HS-5 (cell line): ENCODE measurements around the gene CTSD.

Source experiments
- DNase-seq: peaks from one replicate; pipeline ENCODE4 v3.0.0-alpha.2; 2012; ENCODE audit warnings: low read depth

The CTSD gene

DNA sequence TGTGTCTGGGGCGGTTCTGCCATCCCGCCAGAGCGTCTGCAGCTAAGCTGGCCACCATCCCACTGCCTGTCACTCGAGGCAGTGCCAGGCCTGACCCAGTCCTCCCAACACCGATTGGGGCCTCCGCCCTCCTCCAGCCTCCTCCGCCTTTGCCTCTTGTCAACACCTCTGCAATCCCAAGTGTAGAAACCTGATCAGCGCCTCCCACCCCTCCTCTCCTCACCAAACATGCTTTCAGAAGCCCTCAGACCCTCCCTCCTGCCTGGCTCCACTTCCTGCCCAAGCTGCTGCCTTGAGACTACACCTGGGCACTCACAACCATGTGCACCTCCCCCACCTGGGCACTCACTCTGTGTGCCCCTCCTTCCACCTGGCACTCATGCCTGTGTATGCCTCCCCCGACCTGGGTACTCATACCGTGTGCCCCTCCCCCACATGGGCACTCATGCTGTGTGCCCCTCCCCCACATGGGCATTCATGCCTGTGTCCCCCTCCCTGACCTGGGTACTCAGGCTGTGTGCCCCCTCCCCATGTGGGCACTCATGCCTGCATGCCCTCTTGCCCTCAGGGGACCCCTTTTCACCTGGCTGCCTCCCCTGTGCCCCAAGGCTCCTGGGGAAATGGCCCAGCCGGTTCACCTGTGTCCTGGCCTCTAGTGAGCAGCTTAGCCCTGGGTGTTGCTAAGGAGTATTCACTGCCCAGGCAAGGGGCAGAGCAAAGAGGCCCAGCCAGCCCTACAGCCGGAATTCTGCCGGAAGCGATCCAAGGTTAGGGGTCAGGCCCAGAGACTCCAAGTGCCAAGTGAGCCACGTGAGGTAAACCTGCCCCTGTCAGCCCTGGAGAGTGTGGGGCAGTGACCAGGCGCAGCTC, 7.8 kb downstream of the CTSD start:
- DNase-seq, result no peak

DNA sequence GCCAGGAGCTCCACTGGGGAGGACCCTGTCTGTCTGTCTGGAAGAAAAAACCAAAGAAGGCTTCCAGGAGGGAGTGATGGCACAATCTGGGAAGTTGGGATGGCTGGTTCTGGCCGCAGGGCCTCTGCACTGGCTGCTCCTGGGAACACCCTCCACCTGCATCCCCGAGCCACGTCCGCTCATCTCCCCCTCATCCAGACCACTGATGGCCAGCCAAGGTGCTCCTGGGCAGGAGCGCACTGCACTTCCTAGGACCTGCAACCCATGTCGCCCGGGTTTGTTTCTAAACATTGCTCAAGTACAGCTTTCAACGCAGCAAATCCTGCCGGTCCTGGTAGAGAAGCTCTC, 8.4 kb downstream of the CTSD start:
- DNase-seq, result no peak

DNA sequence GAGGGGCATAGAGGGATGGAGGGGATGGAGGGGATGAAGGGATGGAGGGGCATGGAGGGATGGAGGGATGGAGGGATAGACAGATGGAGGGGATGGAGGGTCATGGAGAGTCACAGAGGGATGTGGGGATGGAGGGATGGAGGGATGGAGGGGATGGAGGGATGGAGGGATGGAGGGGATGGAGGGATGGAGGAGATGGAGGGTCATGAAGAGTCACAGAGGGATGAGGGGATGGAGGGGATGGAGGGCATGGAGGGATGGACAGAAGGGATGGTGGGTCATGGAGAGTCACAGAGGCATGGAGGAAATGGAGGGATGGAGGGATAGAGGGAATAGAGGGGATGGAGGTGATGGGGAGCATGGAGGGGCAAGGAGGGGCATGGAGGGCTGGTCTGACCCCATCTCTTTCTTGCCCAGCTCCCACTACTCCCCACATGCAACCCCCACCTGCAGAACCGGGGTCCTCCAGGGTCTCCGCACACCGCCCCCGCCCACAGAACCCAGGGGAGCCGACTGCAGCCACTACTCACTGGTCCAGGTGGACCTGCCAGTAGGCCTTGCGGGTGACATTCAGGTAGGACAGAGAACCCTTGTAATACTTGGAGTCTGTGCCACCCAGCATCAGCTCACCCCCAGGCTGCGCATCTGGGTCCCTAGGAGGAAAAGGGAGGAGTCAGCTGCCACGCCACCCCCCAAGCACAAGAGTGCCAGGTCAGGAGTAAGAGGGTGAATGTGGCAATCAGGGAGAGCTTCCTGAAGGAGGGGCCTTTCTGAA, 9.2 kb downstream of the CTSD start:
- DNase-seq, result no peak

DNA sequence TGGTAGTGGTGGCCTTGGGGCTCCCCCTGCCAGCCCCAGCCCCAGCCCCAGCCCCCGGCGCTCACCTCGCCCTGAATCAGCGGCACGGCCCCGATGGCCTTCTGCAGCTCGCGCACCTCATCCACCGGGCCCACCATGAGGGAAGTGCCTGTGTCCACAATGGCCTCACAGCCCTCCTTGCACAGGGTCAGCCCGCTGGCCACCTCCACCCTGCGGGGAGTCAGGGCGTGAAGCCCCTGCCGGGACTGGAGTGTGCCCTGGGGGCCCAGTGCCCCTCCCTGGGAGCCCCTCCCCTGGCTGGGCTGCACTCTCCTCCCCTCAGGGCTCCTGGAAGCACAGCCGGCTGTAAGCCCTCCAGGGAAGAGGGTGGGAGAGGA, 9.8 kb downstream of the CTSD start:
- no peak for DNase-seq

DNA sequence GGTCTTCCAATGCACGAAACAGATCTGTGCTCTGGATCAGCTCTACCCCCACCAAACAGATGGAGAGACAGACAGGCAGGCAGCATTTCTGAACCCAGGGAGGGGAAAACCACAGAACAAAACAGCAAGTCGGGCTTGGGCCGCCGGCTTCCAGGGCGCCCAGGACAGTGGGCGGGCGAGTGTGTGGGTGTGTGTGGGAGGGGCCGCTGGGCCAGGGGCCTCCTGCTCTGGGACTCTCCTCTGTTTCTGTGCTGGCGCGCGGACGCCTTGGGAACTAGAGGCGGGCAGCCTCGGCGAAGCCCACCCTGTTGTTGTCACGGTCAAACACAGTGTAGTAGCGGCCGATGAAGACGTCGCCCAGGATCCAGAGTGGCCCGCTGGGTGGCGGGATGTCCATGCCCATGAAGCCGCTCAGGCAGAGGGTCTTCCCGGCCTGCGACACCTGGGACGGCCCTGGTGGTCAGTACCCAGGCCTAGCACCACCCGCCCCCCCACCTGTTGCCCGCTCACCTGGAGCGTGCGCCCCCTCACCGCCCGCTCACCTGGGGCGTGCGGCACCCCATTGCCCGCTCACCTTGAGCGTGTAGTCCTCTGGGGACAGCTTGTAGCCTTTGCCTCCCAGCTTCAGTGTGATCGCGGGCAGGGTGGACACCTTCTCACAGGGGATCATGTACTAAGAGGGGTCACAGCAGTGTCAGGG, 10.3 kb downstream of the CTSD start:
- DNase-seq, result no peak

DNA sequence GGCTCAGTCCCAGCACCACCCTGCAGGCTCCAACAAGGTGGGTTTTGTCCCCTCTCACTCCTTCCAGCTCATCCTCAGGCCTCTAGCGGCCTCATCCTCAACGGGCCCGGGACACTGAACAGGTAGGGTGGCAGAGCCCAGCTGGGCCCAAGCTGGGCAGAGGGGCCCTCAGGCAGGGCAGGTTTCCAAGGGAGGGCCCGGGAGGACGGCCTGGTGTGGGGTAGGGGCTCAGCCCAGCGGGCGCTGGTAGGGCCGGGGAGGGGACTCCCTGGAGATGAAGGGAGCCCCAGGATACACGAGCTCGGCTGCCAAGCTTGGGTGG, 10.9 kb downstream of the CTSD start:
- no peak for DNase-seq

DNA sequence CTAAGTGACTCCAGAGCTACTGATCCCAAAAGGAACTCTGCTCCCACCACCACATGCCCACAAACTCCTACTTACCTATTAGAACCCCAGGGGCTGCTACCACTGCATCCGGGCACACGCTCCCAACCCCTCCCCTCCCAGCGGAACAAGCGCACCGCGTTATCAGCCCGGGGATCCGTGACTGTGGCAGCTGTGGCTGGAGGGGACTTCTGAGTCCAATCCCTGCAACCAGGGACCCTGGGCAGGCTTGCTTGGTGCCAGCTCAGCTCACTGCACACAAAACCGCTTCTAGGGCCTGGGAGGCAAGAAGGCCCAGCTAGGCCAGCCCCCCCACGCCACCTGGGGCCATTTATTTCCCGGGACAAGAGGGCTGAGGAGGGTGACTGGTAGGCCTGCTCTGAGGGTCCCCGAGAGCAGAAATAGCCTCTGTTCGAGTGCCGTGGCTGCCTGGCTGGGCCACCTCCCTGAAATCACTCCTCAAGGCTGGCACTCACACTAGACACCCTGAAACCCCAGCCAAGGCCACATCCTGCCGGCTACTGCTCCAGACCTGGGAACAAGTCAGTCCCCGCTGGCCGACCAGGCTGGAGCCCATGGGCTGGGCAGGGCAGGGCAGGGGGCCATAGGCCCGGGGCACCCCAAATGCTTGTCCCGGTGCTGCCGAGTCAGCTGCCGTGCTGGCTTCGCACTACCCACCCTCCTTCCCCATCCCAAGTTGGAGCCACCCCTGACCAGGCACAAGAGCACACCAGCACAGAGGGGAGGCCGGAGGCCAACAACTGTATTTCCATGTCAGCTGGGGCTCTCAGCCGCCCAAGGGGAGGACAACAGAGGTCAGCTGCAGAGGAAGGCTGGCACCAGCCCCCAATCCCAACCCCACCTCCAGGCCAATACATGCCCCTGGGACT, 11.5 kb downstream of the CTSD start:
- DNase-seq, result no peak

DNA sequence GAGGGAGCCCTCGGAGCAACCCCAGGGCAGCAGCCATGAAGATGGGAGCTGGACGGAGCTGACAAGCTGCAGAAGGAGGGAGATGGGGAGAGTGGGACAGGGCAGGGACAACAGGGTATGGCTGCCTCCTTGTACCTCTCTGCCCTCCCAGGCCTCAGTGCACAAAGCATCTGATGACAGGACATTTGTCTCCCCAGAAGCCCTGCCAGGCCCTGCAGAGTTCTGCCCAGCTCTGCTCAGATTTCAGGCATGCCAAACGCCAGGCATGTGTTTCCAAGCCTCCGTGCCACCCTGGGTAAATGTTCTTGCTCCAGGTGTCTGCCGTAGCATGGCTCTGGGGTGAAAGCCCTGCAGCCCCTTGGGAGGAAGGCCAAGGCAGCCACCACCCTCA, 12.2 kb downstream of the CTSD start:
- DNase-seq, result no peak

DNA sequence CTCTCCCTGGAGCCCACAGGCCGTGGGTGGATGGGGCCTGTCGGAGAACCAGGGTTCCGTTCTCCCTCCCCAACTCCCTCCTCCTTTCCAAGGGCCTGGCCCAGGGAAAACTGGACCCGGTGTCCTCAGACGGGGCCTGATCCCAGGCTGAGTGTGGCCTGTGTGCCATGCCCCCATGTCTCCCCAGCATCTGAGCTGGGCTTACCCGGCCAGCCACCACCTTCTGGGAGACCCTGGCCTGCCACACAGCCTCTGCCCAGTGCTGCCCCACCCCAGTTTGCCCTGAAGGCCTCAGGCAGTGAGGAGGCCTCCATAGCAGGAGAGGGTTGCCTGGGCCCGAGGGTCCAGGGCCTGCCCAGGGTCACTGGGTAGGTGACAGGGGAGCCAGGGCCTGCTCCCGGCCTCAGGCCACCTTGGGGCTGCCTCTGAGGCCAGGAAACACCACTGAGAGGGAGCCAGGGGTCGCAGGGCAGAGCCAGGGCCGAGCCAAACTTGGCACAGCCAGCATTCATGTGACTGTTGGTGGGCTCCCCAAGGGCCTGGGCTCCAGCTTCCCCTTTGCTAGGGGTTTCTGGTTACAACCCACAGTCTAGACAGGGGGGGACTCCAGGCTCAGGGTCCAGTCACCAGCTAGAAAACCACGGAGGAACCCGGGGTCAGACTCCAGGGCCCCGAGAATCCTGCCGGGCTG, 12.7 kb downstream of the CTSD start:
- no peak for DNase-seq

DNA sequence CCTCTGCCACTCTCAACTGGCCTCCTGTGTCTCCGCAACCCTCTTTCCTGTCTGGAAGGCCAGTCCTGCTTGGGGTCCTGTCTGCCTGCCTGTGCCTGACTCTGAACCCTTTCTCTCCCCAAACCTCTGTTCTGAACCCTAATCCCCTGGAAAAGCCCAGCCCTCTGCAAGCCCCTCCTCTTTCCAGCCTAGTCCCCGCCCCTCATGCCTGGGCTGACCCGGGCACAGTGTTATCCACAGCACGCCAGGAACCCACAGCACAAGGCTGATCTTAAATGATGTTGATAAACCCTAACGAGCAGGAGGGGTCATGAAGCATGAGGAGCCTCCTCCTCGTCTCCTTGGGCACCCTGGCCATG, 13.3 kb downstream of the CTSD start, which contains the start of gene IFITM10:
TSS of gene IFITM10 (minus strand) at position 115 of the 359 bp plus-strand sequence. CDS start 153 bp downstream, outside the sequence.
- no peak for DNase-seq

DNA sequence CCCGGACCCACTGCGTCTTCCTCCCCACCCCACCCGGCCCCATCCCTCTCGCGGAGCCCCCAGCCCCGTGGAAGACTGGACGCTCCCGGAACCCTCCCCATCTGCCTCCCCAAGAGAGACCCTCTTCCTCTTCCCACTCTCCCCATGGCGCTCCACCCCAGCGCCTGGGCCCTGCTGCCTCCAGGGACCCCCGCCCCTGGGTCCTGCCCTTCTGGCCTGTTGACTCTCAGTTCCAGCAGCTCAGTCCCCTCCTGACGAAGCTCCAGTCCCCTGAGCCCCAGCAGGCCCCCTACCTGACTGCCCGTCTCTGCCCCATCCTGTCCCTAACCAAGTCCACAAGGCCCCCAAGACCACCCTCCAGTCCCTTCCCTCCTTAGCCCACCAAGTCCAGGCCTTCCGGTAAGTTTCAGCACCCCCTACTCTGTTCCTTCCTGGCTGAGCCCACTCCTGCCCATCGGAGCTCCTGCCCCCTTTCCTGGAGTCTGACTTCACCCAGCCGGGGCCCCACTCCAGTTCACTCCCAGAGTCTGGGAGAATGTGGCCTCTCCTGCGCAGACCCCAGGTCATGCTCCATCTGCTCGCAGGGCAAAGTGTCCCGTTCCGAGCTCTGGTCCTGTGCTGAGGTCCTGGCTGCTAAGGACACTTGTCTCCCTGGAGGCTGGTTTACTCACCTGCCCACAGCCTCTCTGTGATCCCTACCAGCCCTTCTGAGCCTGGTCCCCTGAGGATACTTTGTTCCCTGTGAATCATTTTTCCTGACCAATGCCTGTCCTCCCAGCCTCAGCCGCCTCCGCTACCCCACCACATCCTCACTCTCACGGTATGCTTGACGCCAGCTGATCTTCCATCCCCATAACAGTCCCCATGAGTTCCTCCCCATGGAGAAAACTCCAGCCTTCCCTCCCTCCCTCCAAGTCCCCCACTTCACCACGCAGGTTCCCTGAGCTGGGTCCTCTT, 14.1 kb downstream of the CTSD start:
- DNase-seq, result peak; percentile 56

DNA sequence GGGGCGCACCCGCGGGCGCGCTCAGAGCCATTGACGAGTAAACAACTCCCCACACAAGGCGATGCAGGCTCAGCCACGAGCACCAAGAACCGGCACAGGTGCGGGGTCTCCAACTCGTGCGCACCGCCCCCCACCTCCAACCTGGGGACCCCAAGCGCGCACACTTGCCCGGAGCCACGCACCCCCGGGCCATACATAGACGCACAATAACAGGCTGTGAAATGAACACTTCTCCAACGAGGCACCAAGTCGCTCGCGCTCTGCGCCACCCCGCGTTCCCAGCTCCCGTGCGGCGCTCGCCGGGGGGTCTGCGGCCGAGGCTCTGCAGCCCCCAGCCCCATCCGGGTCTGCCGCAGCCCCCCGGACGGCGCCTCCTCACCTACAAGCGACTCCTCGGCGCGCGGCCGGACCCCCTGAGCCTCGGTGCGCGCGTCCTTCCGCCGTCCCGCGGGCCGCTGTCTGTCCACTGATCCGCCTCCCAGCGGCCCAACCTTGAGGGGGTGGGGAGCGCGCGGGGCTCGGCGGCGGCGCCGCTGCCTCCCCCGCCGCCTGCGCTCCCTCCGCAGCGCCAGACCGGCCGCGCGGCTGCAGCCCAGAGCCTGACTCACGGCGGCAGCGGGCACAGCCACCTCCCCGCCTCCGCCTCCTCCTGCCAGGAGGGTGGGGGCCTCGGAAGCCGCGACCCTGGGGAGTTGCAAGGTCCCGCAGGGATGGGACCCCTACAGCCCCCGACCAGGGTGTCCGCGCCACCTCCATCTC, 14.9 kb downstream of the CTSD start:
- DNase-seq, result no peak

DNA sequence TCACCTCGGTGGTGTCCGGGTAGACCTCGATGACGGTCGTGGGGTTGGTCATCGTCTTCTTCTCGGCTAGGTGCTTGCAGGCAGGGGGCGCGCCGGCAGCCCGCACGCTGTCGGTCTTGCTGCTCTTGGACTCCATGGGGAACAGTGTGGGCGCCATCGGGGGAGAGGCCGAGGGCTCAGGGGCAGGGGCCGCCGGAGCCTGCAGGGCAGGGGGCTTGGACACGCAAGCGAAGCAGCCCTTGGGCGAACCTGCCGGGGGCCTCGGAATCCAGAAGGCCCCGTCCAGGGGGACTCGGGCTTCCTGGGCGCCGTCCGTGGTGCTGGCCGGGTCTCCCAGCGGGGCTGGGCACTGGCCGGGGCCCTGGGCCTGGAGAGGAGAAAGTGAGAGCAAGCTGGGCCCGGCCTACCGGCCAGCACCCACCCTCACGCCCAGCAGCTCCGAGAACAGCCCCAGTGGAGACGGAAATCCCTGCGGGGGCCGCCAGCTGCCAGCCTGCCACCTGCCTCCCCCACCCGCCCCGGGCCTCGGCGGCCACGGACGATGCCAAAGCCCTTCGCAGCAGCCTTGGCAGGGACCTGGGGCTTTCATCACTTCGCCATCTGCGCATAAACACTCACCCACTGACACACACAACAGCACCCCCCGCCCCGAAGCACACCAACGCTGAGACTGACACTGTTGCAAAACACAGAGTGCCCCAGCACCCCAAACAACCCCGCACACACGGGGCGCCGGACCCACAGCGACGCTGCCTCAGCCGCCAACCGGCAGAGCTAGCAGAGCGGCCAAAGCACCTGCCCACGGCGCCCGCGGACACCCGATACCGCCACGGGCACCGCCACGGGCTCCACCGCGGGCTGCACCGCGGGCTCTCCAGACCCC, 15.7 kb downstream of the CTSD start:
- no peak for DNase-seq

DNA sequence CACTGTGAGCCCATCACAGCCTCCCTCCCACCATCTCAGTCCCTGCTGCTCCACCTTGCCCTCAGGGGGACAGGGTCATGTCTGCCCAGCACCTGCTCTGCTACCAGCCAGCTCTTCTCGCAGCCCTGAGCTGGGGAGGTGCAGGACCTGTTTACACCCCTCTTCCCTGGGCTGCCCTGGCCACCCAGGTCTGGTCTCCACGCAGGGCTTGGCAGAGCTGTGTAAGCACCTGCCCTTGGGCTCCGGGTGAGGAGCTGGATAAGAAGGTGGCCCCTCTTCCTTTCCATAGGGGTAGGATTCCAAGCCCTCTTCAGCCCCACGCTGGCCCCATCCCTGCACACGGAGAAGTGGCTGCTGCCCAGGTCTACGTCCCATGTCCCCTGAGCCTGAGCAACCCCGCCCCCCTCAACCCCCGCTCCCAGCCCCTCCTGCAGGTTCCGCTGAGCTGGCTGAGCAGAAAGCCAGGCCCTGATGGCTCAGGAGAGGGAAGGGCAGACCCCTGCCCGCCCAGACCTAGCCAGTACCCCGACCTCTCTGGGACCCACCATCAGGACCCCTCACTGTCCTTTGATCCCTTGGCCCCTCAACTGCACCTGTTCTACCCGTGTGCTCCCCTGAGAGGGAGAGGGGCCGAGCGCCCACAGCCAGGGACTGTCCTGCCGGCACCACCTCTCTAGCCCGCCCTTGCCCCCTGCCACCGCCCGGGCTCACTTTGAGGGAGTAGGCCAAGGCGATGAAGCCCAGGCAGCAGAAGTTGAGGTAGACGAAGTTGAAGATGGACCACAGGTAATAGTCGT, 16.6 kb downstream of the CTSD start:
- no peak for DNase-seq

DNA sequence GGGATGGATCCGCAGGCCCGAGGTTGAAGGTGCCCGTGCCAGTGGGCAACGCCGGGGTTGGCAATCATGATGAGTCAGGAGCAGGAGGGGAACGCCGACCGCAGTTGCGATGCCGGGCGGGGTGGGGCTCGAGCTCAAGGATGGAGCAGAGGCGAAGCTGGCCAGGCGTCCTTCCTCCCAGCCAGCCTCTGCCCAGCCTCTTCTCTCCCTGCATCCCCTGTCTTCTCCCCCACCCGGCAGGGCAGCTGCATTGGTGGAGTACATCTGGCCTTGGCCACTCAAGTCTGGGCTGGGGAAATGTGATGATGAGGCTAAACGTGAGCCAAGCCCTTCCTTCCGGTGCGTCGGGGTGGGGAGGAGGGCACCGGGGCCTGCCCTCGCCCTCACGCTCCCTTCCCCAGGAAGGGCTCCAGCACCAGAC, 17.2 kb downstream of the CTSD start:
- DNase-seq, result no peak

DNA sequence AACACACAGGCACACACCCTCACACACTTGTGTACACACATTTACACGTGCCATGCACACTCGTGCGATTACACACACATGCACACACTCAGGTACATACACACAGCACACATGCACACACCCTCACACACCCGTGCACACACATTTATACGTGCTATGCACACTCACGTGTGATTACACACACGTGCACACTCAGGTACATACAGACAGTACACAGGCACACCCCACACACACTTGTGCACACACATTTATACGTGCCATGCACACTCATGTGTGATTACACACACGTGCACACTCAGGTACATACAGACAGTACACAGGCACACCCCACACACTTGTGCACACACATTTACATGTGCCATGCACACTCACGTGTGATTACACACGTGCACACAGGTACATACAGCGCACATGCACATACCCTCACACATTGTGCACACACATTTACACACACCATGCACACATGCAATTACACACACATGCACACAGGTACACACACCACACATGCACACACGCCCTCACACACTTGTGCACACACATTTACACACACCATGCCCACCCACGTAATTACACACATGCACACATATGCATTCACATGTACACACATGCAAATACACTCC, 17.9 kb downstream of the CTSD start:
- DNase-seq, result no peak
